Measurements from ENCODE around the gene TRDMT1.

Gene TRDMT1

GRCh38 chr10:17213646-17214349 is 12.3 kb upstream of the TRDMT1 start:
- no peak for DNase-seq (ENCODE audit: low read depth in 2 of 3, low spot score in 2 of 3)

- no peak for DNase-seq (ENCODE audit: low read depth in 2 of 3, low spot score in 2 of 3)
These were observed 11.3 kb upstream of the TRDMT1 start for GRCh38 chr10:17212802-17213221.

- no peak for DNase-seq (ENCODE audit: low read depth in 2 of 3, low spot score in 2 of 3)
These were observed 8.9 kb upstream of the TRDMT1 start for GRCh38 chr10:17210361-17210760.

- no peak for DNase-seq (ENCODE audit: low read depth in 2 of 3, low spot score in 2 of 3)
These were observed 8.4 kb upstream of the TRDMT1 start for GRCh38 chr10:17209881-17210280.

GRCh38 chr10:17209302-17209701 is 7.8 kb upstream of the TRDMT1 start:
- DNase-seq (ENCODE audit: low read depth in 2 of 3, low spot score in 2 of 3): no peak

DNA sequence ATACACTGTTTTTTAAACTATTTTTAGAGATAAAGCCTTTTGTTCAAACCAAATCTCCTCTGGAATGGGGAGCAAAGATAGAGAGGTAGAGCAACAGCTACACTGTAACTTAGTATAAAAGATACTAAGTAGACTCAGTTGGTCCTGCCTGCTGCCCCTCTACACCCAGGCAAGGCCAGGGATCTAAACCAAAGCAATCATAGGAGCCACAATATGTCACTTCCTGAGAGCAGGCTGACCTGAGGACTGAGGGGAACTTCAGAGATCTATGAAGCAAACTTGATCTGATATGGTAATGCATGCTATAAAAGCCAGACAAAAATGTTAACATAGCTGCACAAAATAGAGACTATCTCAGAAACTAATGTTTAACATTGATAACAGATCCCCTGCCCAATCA is 7.0 kb upstream of the TRDMT1 start:
- no peak for DNase-seq (ENCODE audit: low read depth in 2 of 3, low spot score in 2 of 3)

GRCh38 chr10:17206210-17206709 is 4.8 kb upstream of the TRDMT1 start:
- no peak for DNase-seq (ENCODE audit: low read depth in 2 of 3, low spot score in 2 of 3)

- DNase-seq (ENCODE audit: low read depth in 2 of 3, low spot score in 2 of 3): no peak
These were observed 1.9 kb upstream of the TRDMT1 start for GRCh38 chr10:17203416-17203815.

DNA sequence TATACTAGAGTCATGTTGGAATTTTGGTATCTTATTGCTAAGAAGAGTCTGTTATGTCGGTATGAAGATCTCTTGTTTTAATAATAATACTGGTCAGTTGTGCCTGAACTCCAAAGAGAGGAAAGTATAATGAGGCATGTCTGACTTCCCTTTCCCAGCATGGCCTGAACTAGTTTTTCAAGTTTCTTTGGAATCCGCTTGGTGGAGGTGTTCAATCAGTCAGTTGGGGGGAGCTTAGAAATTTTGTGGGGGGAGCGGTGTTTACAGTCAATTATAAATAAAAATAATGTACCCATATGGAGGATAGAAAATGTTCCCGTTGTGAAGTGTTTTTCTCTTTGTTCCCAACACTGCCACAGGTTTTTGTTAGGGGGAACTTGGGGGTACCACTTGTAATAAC is 1.5 kb upstream of the TRDMT1 start:
- no peak for DNase-seq (ENCODE audit: low read depth in 2 of 3, low spot score in 2 of 3)

DNA sequence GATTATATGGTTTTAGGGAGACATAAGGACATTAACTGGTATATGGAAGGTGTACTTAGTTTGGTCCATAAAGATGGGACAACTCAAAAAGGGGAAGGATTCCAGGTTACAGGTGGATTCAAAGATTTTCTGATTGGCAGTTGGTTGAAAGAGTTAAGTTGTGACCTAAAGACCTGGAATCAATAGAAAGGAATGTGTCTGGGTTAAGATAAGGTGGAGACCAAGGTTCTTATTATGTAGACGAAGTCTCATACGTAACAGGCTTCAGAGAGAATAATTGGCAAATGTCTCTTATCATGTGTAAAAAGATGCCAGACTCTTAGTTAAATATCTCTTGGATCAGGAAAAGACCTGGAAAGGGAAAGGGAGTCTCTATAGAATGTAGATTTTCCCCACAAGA is 1.0 kb upstream of the TRDMT1 start:
- no peak for DNase-seq (ENCODE audit: low read depth in 2 of 3, low spot score in 2 of 3)

DNA sequence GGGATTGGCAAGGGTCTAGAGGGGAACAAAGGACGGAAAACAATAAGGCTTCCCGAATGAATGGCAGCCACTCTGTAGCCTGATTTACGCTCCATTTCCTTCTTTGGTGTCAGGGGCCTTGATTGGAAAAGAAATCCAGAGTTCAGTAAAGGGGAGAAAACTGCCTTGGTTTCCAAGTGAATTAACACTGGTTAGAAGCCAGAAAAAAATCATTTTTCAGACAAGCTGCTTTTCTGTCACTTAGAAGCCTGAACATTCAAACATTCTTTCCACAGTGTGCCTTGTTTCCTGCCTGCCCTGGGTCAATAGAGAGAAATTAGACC is 283 bp upstream of the TRDMT1 start:
- DNase-seq (ENCODE audit: low read depth in 2 of 3, low spot score in 2 of 3): no peak

- DNase-seq (ENCODE audit: low read depth in 2 of 3, low spot score in 2 of 3): no peak
These were observed 1.2 kb downstream of the TRDMT1 start for GRCh38 chr10:17200001-17200911.

DNA sequence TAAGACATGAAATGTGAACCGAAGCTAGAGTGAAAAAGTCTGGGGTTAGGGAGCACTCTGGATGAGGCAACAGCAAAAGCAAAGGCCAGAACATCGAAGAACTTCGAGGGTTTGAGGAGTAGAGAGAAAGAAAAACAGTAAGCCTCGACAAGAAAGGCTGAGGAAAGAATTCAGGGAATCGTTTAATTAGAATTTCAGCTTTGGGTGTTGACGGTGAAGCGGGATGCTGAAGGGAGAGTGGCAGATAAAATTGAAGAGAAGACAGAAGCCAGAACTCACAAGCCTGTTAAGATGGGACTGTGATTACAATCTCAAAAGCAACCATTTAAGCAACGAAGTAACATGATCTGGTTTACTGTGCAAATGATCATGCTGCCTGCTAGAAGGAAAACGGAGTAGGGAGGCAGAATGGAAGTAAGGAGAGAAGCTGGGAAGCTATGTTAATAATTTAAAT is 2.1 kb downstream of the TRDMT1 start:
- no peak for DNase-seq (ENCODE audit: low read depth in 2 of 3, low spot score in 2 of 3)

DNA sequence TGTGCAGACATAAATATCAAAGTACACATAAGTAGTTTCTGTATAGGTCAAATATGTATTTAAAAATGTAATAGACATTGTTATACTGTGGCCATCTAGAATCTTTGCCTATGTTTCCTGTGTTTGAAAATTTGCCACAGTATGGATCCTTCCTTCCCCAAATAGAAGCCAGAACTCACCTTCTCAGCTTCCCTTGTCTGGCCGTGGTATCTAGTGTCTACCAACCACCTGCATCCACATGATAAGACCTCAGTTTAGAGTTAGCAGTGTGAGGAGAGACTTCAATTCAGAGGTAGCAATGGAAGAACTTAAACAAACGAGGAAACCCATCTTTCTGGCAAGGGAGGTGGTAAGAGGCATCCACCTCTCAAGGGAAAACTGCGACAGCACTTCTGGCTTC is 4.9 kb downstream of the TRDMT1 start:
- no peak for DNase-seq (ENCODE audit: low read depth in 2 of 3, low spot score in 2 of 3)

DNA sequence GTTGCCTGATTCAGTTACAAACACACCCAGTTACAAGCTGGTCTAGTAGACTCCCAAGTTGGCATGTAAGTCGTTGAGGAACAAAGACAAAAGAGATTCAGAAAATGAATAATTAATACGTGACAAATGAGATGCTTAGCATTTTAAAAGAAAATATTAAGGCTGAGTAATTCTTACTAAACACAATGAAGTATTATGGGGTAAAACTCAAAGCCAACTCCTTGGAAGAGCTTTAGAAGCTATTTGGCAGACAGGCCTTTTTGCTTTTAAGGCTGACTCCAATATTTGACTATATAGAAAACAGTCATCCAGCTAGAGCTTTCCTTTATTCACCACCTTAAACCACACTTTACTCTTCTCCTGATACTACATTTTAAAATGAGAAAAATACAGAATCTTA is 5.4 kb downstream of the TRDMT1 start:
- no peak for DNase-seq (ENCODE audit: low read depth in 2 of 3, low spot score in 2 of 3)

DNA sequence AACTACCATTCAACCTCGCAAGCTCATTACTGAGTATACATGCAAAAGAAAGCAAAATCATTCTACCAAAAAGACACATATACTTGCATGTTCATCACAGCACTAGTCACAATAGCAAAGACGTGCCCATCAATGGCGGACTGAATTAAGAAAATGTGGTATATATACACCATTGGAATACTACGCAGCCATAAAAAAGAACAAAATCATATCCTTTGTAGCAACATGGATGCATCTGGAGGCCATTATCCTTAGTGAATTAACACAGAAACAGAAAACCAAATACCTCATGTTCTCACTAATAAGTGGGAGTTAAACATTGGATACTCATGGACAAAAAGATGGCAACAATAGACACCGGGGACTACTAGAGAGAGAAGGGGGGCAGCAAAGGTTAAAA is 6.4 kb downstream of the TRDMT1 start:
- no peak for DNase-seq (ENCODE audit: low read depth in 2 of 3, low spot score in 2 of 3)

DNA sequence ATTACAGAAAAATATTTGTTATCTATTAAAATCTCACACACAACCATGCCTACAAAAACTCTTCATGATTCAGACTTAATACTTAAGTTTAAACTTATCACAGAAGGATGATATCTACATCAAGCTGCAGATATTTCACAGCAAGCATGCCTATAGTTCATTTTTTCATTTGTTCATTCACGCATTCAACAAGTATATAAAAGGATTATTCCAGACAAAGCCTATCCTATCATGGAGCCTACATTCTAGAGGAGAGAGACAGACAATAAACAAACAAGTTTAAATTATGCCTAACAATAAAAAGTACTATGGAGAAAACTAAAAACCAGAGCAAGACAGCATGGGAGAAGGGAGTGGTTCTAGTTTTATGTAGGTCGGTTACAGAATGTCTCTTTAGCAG is 10.9 kb downstream of the TRDMT1 start:
- DNase-seq (ENCODE audit: low read depth in 2 of 3, low spot score in 2 of 3): no peak

DNA sequence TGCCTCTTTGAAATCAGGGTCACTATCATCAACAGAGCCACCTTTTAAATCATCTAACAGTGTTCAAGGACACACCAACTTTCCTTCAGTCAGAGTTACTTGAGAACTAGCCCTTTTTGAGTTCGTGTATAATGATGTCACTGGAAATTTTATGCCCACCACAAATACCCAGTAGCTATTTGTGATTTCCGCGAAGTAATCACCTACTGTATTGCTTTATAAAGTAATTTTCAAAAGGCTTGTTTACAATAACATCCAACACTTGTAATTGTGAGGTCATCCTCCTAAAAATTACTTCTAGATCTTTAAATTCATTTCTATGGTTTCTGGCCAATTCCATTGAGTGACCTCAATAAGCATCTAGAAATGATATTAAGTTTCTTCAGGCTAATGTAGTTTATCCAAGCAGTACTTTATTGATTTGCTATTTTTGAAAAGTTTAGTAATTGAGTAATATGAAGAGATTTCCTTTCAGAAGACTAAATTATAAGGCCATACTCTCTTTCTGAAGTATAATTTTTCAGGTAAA is 12.8 kb downstream of the TRDMT1 start:
- DNase-seq (ENCODE audit: low read depth in 2 of 3, low spot score in 2 of 3): no peak

GRCh38 chr10:17185873-17186272 is 15.6 kb downstream of the TRDMT1 start:
- no peak for DNase-seq (ENCODE audit: low read depth in 2 of 3, low spot score in 2 of 3)

GRCh38 chr10:17183110-17183509 is 18.4 kb downstream of the TRDMT1 start:
- DNase-seq (ENCODE audit: low read depth in 2 of 3, low spot score in 2 of 3): no peak

DNA sequence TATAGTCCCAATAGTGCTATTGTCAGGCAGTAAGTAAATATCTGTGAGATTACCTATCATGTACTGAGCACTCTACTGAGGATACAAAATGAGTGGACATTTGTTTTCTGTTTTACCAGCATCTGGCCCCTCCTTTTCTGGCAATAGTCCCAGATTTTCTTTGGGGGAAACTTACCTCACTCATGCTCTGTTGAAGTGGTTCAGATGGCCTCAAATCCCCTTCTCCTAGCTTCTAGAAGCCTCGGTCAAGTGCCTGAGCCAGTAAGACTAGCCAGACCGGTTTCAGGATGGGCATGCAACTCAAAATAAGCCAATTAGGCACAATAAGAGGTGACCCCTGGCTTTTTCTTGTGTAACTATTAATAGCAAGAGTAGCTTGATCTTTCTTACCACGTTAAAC is 19.7 kb downstream of the TRDMT1 start:
- no peak for DNase-seq (ENCODE audit: low read depth in 2 of 3, low spot score in 2 of 3)

DNA sequence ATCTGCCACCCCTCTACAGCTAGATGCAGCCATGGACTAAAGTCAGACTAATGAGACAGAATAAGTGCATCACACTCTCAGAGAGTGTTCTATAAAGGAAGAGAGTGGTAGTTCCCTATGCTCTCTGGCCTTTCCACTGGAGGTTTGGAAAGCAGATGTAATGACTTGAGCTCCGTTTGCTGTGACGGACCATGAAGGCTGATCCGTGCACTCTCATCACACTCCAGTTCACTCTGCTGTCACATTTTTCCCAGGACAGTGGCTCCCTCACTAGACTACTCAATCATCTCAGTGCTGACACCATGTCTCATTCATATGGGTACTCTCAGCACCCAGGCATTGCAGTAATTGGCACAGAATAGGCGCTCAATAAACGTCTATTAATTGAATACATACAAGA is 20.4 kb downstream of the TRDMT1 start:
- DNase-seq (ENCODE audit: low read depth in 2 of 3, low spot score in 2 of 3): no peak
